K562 (cell line): ENCODE data around the gene FMR1. TPM values are rescaled to one million over a fixed set of nuclear protein-coding genes. Genes with fewer than 3 reads are reported as not detected.

ENCODE experiments used
- CBFA2T3 ChIP-seq: fragments of 450-650 bp; IDR thresholded peaks from 2 replicates; pipeline ENCODE4 v1.6.1; 2017
- E2F3 ChIP-seq: fragments of 250-450 bp; sonication (Bioruptor Pico); IDR thresholded peaks from 2 replicates; pipeline ENCODE4 v1.4.0; 2020; ENCODE audit warnings: mild to moderate bottlenecking
- GABPB2 ChIP-seq: fragments of 250-450 bp; sonication (Bioruptor Pico); conservative IDR thresholded peaks from 2 replicates; pipeline ENCODE4 v1.5.1; 2021; ENCODE audit warnings: mild to moderate bottlenecking
- KLF6 ChIP-seq: fragments of 250-450 bp; sonication (Bioruptor Pico); IDR thresholded peaks from 2 replicates; pipeline ENCODE4 v1.4.0; 2020; ENCODE audit warnings: mild to moderate bottlenecking, moderate library complexity, borderline replicate concordance
- TEAD4 ChIP-seq, 2 experiments: sonication (generic) in 1 of 2; formaldehyde crosslinking in 1 of 2; IDR thresholded peaks; 2 replicates each; pipeline versions ENCODE4 v1.6.1 to v1.8.0; 2012 to 2022; ENCODE audit warnings: borderline replicate concordance in 1 of 2, inconsistent platforms in 1 of 2, low read length in 1 of 2, mild to moderate bottlenecking in 1 of 2, missing genetic modification reagents in 1 of 2
- XRCC3 ChIP-seq: fragments of 450-650 bp; IDR thresholded peaks from 2 replicates; pipeline ENCODE4 v1.6.1; 2017; ENCODE audit warnings: mild to moderate bottlenecking, moderate library complexity
- polyA plus RNA-seq, 8 experiments: library from polyadenylated mRNA; depleted of rRNA in 4 of 8; stranded (reverse) in 5 of 8; unstranded in 3 of 8; fragments of >200 nt; fragmentation: Nextera tagmentation in 2 of 8; fragmentation: Illumina TruSeq in 1 of 8; extraction: Ambion mirVana in 2 of 8; extraction: Trizol in 1 of 8; gene quantifications; 2 replicates each; pipeline versions ENCODE4 v1.2.1 to v1.2.3, GENCODE V29; 2011 to 2014; ENCODE audit warnings: inconsistent platforms in 1 of 8, missing spikeins in 1 of 8
- total RNA-seq, 7 experiments: library from RNA; depleted of rRNA in 6 of 7; stranded (reverse); fragments of >200 nt in 6 of 7; fragmentation: Illumina TruSeq in 2 of 7; extraction: Trizol in 2 of 7; gene quantifications; 2 replicates each; pipeline versions ENCODE4 v1.2.1 to v1.2.3, GENCODE V29; 2011 to 2021; ENCODE audit warnings: low replicate concordance in 1 of 7
- TF ChIP-seq, protein P1 (sequence below): fragments of 250-450 bp; sonication (Bioruptor Pico); IDR thresholded peaks from 2 replicates; pipeline ENCODE4 v1.5.0; 2021; ENCODE audit warnings: mild to moderate bottlenecking, borderline replicate concordance
- TF ChIP-seq, protein P2 (sequence below), 2 experiments: fragments of 200-800 bp in 1 of 2; sonication (Bioruptor generic) in 1 of 2; sonication (generic) in 1 of 2; formaldehyde crosslinking in 1 of 2; IDR thresholded peaks in 1 of 2; conservative IDR thresholded peaks in 1 of 2; 2 replicates each; pipeline versions ENCODE4 v1.5.0 to v1.6.1; 2016 to 2020; ENCODE audit warnings: missing compliant biosample characterization in 1 of 2, missing genetic modification characterization in 1 of 2, missing genetic modification reagents in 1 of 2
- TF ChIP-seq, protein P3 (sequence below), 2 experiments: fragments of 450-650 bp; formaldehyde crosslinking in 1 of 2; IDR thresholded peaks; 2 replicates each; pipeline versions ENCODE4 v1.4.0 to v1.6.1; 2014 to 2020; ENCODE audit warnings: mild to moderate bottlenecking in 2 of 2, borderline replicate concordance in 1 of 2, low read depth in 1 of 2

Gene FMR1
- total and polyA plus RNA-seq, 9 of the 15 experiments (the other 6 are each of a cell fraction or from before 2014, with no cell fraction given) = 4.8 to 26.5 (median 20.5) TPM

DNA sequence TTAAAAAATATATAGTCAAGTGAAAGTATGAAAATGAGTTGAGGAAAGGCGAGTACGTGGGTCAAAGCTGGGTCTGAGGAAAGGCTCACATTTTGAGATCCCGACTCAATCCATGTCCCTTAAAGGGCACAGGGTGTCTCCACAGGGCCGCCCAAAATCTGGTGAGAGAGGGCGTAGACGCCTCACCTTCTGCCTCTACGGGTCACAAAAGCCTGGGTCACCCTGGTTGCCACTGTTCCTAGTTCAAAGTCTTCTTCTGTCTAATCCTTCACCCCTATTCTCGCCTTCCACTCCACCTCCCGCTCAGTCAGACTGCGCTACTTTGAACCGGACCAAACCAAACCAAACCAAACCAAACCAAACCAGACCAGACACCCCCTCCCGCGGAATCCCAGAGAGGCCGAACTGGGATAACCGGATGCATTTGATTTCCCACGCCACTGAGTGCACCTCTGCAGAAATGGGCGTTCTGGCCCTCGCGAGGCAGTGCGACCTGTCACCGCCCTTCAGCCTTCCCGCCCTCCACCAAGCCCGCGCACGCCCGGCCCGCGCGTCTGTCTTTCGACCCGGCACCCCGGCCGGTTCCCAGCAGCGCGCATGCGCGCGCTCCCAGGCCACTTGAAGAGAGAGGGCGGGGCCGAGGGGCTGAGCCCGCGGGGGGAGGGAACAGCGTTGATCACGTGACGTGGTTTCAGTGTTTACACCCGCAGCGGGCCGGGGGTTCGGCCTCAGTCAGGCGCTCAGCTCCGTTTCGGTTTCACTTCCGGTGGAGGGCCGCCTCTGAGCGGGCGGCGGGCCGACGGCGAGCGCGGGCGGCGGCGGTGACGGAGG lies at the start of gene FMR1 (continued):
- TF ChIP-seq, protein P1, sequence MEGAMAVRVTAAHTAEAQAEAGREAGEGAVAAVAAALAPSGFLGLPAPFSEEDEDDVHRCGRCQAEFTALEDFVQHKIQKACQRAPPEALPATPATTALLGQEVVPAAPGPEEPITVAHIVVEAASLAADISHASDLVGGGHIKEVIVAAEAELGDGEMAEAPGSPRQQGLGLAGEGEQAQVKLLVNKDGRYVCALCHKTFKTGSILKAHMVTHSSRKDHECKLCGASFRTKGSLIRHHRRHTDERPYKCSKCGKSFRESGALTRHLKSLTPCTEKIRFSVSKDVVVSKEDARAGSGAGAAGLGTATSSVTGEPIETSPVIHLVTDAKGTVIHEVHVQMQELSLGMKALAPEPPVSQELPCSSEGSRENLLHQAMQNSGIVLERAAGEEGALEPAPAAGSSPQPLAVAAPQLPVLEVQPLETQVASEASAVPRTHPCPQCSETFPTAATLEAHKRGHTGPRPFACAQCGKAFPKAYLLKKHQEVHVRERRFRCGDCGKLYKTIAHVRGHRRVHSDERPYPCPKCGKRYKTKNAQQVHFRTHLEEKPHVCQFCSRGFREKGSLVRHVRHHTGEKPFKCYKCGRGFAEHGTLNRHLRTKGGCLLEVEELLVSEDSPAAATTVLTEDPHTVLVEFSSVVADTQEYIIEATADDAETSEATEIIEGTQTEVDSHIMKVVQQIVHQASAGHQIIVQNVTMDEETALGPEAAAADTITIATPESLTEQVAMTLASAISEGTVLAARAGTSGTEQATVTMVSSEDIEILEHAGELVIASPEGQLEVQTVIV = no peak
- no peak for TF ChIP-seq CBFA2T3
- TF ChIP-seq TEAD4 (IDR thresholded peaks at IDR 0.05; ENCODE audit: low read length) = no peak
- no peak for TF ChIP-seq TEAD4 (CRISPR knock-in tag; IDR thresholded peaks at IDR 0.05; ENCODE audit: borderline replicate concordance)
- no peak for TF ChIP-seq GABPB2 (CRISPR knock-in tag)
- no peak for TF ChIP-seq XRCC3
- TF ChIP-seq, protein P2, sequence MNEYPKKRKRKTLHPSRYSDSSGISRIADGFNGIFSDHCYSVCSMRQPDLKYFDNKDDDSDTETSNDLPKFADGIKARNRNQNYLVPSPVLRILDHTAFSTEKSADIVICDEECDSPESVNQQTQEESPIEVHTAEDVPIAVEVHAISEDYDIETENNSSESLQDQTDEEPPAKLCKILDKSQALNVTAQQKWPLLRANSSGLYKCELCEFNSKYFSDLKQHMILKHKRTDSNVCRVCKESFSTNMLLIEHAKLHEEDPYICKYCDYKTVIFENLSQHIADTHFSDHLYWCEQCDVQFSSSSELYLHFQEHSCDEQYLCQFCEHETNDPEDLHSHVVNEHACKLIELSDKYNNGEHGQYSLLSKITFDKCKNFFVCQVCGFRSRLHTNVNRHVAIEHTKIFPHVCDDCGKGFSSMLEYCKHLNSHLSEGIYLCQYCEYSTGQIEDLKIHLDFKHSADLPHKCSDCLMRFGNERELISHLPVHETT (CRISPR knock-in tag; conservative IDR thresholded peaks at IDR 0.05 in 1 of 2, IDR thresholded peaks at IDR 0.05 in 1 of 2) = peak in 1 of 2 experiments; percentile 77; a peak in 2 of 4 replicates
- TF ChIP-seq, protein P3, sequence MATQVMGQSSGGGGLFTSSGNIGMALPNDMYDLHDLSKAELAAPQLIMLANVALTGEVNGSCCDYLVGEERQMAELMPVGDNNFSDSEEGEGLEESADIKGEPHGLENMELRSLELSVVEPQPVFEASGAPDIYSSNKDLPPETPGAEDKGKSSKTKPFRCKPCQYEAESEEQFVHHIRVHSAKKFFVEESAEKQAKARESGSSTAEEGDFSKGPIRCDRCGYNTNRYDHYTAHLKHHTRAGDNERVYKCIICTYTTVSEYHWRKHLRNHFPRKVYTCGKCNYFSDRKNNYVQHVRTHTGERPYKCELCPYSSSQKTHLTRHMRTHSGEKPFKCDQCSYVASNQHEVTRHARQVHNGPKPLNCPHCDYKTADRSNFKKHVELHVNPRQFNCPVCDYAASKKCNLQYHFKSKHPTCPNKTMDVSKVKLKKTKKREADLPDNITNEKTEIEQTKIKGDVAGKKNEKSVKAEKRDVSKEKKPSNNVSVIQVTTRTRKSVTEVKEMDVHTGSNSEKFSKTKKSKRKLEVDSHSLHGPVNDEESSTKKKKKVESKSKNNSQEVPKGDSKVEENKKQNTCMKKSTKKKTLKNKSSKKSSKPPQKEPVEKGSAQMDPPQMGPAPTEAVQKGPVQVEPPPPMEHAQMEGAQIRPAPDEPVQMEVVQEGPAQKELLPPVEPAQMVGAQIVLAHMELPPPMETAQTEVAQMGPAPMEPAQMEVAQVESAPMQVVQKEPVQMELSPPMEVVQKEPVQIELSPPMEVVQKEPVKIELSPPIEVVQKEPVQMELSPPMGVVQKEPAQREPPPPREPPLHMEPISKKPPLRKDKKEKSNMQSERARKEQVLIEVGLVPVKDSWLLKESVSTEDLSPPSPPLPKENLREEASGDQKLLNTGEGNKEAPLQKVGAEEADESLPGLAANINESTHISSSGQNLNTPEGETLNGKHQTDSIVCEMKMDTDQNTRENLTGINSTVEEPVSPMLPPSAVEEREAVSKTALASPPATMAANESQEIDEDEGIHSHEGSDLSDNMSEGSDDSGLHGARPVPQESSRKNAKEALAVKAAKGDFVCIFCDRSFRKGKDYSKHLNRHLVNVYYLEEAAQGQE (IDR thresholded peaks at IDR 0.05; ENCODE audit: borderline replicate concordance) = peak; percentile 92
- TF ChIP-seq, protein P3 (CRISPR knock-in tag; IDR thresholded peaks at IDR 0.05; ENCODE audit: low read depth) = no peak
- peak; percentile 91 for TF ChIP-seq E2F3 (CRISPR knock-in tag)
- no peak for TF ChIP-seq KLF6 (CRISPR knock-in tag)
